Small intestine (tissue), 7 donors: Measurements from ENCODE around the gene KLHL30. TPM values are rescaled to one million over a fixed set of nuclear protein-coding genes. Genes with fewer than 3 reads are reported as not detected.

Experiments
- DNase-seq, 2 donors: peaks; one replicate each; pipeline versions ENCODE4 v3.0.0 to v3.0.0-alpha.2; 2013
- FAIRE-seq: peaks from 2 replicates; lab custom pipeline; 2012; peaks lifted over from hg19 to GRCh38; lab: Jason Lieb, UNC
- H3K27ac ChIP-seq, 3 donors: one replicate each; pipeline ENCODE4 v1.5.1; 2013; ENCODE audit warnings: low read length in 2 of 3, mild to moderate bottlenecking in 2 of 3, control low read depth in 1 of 3, inconsistent platforms in 1 of 3, low read depth in 1 of 3, moderate library complexity in 1 of 3
- H3K27me3 ChIP-seq, 3 donors: one replicate each; pipeline ENCODE4 v1.6.1; 2013; ENCODE audit warnings: low read length in 3 of 3, inconsistent platforms in 1 of 3; ENCODE audit not compliant: control insufficient read depth in 3 of 3, insufficient read depth in 3 of 3
- H3K36me3 ChIP-seq, 3 donors: one replicate each; pipeline ENCODE4 v1.6.1; 2013; ENCODE audit warnings: low read length in 3 of 3, inconsistent platforms in 1 of 3, low read depth in 1 of 3, mild to moderate bottlenecking in 1 of 3, moderate library complexity in 1 of 3; ENCODE audit not compliant: control insufficient read depth in 3 of 3, insufficient read depth in 2 of 3
- H3K4me1 ChIP-seq, 3 donors: one replicate each; pipeline ENCODE4 v1.6.1; 2013; ENCODE audit warnings: low read length in 2 of 3, inconsistent platforms in 1 of 3, low read depth in 1 of 3, mild to moderate bottlenecking in 1 of 3, moderate library complexity in 1 of 3; ENCODE audit not compliant: control insufficient read depth in 3 of 3, insufficient read depth in 2 of 3
- H3K4me3 ChIP-seq, 3 donors: one replicate each; pipeline ENCODE4 v1.5.1; 2013; ENCODE audit warnings: low read length in 3 of 3, control low read depth in 1 of 3, inconsistent platforms in 1 of 3, low read depth in 1 of 3, mild to moderate bottlenecking in 1 of 3, moderate library complexity in 1 of 3
- H3K9me3 ChIP-seq, 2 donors: one replicate each; pipeline ENCODE4 v1.6.1; 2013; ENCODE audit warnings: low read depth in 1 of 2, low read length in 1 of 2; ENCODE audit not compliant: control insufficient read depth in 2 of 2, insufficient read depth in 1 of 2
- WGBS, 3 donors: extraction: QIAGEN DNeasy Blood & Tissue Kit; methylation state at CpG; one replicate each; pipeline ENCODE4 v1.1.7; 2013; 5-methylcytosine and 5-hydroxymethylcytosine counted together
- polyA plus RNA-seq, 4 donors: library from polyadenylated mRNA; stranded (reverse) in 3 of 4; unstranded in 1 of 4; fragments of 200-250 nt in 3 of 4; fragments of 120-200 nt in 1 of 4; gene quantifications; one replicate each; pipeline versions ENCODE4 v1.2.1 to v1.2.3, GENCODE V29; 2013
- donor health status: healthy with polysubstance abuse.
- donor health status: control.
- donor health status: control.
- donor health status: Bipolar disorder and iron deficiency.
- donor health status: healthy.

The KLHL30 gene
- polyA plus RNA-seq, 4 donors = 0.07 to 0.39 TPM; not detected in 2

DNA sequence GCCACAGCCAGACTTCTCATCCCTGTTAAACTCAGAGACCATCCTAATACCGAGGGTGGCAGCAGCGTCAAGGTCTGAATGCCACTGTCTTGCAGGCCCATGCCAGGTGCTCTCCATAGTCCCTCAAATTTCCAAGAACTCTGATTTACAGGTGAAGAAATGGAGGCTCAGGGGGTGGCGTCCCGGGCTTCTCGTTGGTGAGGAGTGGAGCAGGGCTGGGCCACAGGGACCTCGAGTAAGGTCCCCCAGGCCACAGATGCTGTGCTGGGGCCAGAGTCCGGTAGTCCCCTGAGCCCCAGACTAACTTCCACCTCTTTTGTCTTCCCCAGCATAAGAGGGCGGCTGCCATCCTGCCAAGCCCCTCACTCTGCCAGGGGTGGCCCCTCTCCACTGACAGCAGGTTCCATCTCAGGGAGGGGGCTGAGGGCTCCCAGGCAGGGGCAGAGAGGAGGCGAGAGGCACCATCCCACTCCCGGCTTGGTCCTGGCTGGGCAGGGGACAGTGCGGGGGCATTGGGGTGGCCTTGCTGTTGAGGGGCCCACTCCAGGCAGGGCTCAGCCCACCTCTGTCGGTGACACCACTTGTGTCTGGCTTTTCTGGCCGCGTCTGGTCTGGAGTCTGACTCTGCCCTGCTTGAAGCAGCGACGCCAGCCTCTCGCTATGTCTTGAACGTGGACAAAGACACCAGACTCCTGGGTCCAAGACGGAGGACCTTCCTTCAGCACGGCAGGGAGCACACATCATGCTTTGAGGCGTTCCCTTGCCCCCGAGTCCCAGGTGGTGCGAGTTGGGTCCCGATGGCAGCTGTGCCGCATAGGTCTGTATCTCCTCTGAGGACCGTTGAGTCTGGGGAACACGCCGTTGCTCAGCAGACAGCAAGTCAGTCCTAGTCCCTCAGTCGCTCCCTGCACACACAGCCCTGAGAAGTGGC, 15.9 kb upstream of the KLHL30 start:
- H3K9me3 ChIP-seq = no peaks in the 10 kb centered on the region
- no peaks in the 10 kb centered on the region for H3K36me3 ChIP-seq
- DNase-seq = no peak
- H3K27me3 ChIP-seq = peaks cover 0 to 6% (median 3%) of the 10 kb centered on the region in 3 donors
- FAIRE-seq = no peak
- no peak overlapping the region for H3K27ac ChIP-seq
- H3K4me3 ChIP-seq = no peak overlapping the region
- 87 to 88% (median 87%) methylated on average over 29 of the region's 29 CpGs for WGBS, 3 donors
- H3K4me1 ChIP-seq = peaks cover 0 to 2% (median 0%) of the 10 kb centered on the region in 3 donors

DNA sequence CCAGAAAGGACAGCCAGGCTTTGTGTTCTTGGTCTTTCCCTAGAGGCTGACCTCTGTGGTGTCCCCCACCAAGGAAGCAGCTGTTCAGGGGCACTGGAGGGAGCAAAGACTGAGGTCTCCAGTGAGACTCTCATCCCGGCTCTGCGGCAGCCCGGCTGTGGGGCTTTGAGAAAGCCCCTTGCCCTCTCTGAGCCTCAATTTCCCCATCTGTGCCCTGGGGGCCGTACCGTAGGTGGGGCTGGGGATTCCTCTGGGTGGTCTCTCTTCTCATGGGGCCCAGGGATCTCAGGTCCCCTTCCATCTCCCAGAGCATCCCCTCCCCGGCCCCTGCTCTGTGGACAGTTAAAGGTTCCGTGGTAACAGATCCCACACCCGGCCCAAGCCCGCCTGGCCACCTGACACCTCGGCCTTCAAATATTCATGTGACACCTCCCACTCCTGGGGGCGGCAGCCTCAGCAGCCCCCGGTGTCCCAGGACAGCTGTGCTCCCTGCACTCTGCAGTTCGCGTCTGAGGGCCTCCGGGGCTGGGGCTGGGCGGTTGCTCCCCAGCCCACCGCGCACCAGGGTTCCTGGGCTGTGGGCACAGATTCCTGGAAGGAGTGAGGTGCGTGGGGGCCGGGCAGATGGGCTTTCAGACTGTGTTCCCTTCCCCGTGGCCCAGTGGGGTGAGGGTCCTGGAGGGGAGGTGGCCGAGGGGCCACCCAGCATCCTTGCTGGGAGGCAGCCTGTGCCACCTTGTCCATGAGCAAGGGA, 15.1 kb upstream of the KLHL30 start:
- Histone ChIP-seq H3K27me3 (peaks cover 0 to 6% (median 3%) of the 10 kb centered on the region in 3 donors), H3K4me3 (no peak overlapping the region), H3K27ac (no peak overlapping the region), H3K36me3 (no peaks in the 10 kb centered on the region), H3K4me1 (peaks cover 0 to 4% (median 0%) of the 10 kb centered on the region in 3 donors), H3K9me3 (no peaks in the 10 kb centered on the region)
- FAIRE-seq = no peak
- no peak for DNase-seq
- 81 to 88% (median 82%) methylated on average over 21 to 22 of the region's 22 CpGs for WGBS, 3 donors

DNA sequence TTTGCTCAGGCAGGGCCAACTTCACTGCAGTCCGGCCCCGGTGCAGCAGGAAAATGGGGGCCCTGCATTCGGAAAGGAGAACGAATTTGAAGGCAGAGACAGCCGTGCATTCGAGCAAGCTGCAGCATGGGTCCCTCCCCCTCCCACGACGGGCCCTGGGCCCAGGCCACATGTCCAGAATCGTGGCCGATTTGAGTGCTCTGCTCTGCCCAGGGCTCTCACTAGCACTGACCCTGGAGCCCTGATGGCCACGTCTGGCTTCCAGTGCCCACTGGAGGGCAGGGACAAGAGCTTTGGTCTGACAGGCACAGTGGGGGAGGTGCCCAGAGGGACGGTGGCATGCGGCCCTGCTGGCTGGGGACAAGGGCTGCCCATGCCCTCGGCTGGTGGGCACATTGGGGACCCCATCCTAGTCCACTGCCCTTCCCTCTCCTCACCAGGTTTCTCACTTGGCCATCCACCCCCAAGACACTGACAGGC, 14.4 kb upstream of the KLHL30 start:
- WGBS, 3 donors = 76 to 78% (median 77%) methylated on average over 13 to 14 of the region's 14 CpGs
- DNase-seq (no peak), FAIRE-seq (no peak)
- Histone ChIP-seq H3K36me3 (no peaks in the 10 kb centered on the region), H3K4me1 (peaks cover 0 to 4% (median 0%) of the 10 kb centered on the region in 3 donors), H3K27ac (no peak overlapping the region), H3K27me3 (peaks cover 0 to 4% (median 3%) of the 10 kb centered on the region in 3 donors), H3K9me3 (no peaks in the 10 kb centered on the region), H3K4me3 (no peak overlapping the region)

DNA sequence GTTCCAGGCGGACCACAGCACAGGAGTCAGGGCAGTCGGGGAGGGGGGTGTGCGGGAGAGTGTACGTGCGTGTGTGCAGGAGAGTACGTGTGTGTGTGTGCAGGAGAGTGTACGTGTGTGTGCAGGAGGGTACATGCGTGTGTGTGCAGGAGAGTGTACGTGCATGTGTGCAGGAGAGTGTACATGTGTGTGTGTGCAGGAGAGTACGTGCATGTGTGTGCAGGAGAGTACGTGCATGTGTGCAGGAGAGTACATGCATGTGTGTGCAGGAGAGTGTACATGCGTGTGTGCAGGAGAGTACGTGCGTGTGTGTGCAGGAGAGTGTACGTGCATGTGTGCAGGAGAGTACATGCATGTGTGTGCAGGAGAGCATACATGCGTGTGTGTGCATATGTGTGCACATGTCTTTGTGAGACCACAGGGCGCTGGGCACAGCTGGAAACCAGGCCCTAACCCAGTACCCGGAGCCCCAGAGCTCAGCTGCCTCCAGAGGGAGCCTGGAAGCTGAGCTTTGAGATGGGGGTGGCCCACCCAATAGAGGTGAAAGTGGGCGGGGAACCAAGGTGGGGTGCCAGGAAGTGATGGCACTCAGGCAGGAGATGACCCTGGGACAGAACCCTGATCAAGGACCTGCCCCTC, 13.9 kb upstream of the KLHL30 start:
- H3K36me3 ChIP-seq = no peaks in the 10 kb centered on the region
- WGBS, 3 donors = 87 to 94% (median 93%) methylated on average over 19 of the region's 19 CpGs
- no peak for FAIRE-seq
- H3K9me3 ChIP-seq = no peaks in the 10 kb centered on the region
- H3K27ac ChIP-seq = no peak overlapping the region
- H3K4me3 ChIP-seq = no peak overlapping the region
- peaks cover 0 to 4% (median 0%) of the 10 kb centered on the region in 3 donors for H3K4me1 ChIP-seq
- DNase-seq = no peak
- H3K27me3 ChIP-seq = peaks cover 0 to 4% (median 3%) of the 10 kb centered on the region in 3 donors

DNA sequence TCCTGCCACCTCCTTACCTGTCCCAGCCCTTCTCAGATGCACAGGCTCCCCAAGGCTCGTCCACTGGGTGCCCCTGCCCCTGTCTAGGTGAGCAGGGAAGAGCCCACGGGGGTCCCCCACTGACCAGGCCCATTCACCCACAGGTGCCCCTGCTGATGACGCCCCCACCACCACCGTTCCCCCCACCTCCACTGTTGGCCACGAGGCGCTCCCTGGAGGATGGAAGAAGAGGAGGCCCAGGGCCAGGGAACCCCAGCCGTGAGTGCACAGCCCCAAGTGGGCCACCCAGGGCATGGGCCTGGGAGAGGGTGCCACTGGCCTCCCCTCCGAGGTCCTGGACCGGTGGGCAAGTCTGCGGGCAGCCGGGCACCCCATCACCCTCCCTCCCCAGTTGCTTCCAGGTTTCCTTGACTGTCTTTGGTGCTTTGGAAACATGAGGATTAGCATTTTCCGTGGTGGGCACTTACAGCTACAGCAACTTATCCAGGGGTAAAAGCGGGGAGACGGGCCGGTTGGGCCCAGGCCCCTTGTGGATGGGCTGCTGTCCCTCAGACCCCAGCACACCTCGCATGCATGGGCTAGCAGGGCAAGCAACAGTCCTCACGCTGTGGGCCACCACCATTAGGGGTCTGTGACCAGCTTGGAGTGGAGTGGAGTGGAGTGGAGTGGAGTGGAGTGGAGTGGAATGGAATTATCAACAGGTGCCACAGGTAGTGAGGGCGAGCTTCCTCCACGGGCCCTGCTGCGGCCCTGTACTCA, 13.2 kb upstream of the KLHL30 start:
- Histone ChIP-seq H3K27ac (no peak overlapping the region), H3K4me1 (peaks cover 0 to 4% (median 0%) of the 10 kb centered on the region in 3 donors), H3K4me3 (no peak overlapping the region), H3K36me3 (no peaks in the 10 kb centered on the region), H3K27me3 (peaks cover 0 to 4% (median 3%) of the 10 kb centered on the region in 3 donors), H3K9me3 (no peaks in the 10 kb centered on the region)
- 87 to 89% (median 89%) methylated on average over 17 to 20 of the region's 20 CpGs for WGBS, 3 donors
- no peak for DNase-seq
- no peak for FAIRE-seq

DNA sequence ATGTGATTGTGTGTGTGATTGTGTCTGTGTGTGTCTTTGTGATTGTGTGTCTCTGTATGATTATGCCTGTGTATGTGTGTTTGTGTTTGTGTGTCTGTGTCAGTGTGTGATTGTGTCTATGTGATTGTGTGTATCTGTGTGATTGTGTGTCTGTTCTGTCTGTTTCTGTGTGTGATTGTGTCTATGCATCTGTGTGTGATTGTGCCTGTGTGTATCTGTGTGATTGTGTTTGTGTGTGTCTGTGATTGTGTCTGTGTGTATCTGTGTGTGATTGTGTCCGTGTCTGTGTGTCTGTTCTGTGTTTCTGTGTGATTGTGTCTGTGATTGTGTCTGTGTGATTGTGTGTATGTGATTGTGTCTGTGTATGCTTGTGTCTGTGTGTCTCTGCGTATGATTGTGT, 12.1 kb upstream of the KLHL30 start:
- FAIRE-seq (no peak), DNase-seq (no peak)
- Histone ChIP-seq H3K27me3 (no peaks in the 10 kb centered on the region), H3K4me3 (no peak overlapping the region), H3K9me3 (no peaks in the 10 kb centered on the region), H3K4me1 (peaks cover 0 to 4% (median 0%) of the 10 kb centered on the region in 3 donors), H3K27ac (no peak overlapping the region), H3K36me3 (no peaks in the 10 kb centered on the region)
- 92 to 94% (median 94%) methylated on average over 2 of the region's 2 CpGs for WGBS, 3 donors

DNA sequence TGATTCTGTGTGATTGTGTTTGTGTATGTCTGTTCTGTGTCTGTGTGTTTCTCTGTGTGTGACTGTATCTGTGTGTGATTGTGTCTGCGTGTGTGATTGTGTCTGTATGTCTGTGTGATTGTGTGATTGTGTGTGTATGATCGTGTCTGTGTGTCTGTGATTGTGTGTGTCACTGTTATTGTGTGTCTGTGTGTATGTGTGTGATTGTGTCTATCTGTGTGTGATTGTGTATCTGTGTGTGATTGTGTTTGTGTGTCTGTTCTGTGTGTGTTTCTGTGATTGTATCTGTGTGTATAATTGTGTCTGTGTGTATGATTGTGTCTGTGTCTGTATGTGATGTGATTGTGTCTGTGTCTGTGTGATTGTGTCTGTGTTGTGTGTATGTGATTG, 11.7 kb upstream of the KLHL30 start:
- H3K27ac ChIP-seq = no peak overlapping the region
- H3K9me3 ChIP-seq = no peaks in the 10 kb centered on the region
- whole genome bisulfite sequencing, 3 donors = 74 to 94% (median 89%) methylated on average over 2 of the region's 2 CpGs
- H3K4me3 ChIP-seq = no peak overlapping the region
- H3K36me3 ChIP-seq = no peaks in the 10 kb centered on the region
- FAIRE-seq (no peak), DNase-seq (no peak)
- H3K4me1 ChIP-seq = peaks cover 0 to 4% (median 0%) of the 10 kb centered on the region in 3 donors
- no peaks in the 10 kb centered on the region for H3K27me3 ChIP-seq
